Measurements from ENCODE around the gene OMD. TPM values are rescaled to one million over a fixed set of nuclear protein-coding genes. Genes with fewer than 3 reads are reported as not detected.

OMD gene
- total and polyA plus RNA-seq, 2 experiments from 2014 or later, result not detected

DNA sequence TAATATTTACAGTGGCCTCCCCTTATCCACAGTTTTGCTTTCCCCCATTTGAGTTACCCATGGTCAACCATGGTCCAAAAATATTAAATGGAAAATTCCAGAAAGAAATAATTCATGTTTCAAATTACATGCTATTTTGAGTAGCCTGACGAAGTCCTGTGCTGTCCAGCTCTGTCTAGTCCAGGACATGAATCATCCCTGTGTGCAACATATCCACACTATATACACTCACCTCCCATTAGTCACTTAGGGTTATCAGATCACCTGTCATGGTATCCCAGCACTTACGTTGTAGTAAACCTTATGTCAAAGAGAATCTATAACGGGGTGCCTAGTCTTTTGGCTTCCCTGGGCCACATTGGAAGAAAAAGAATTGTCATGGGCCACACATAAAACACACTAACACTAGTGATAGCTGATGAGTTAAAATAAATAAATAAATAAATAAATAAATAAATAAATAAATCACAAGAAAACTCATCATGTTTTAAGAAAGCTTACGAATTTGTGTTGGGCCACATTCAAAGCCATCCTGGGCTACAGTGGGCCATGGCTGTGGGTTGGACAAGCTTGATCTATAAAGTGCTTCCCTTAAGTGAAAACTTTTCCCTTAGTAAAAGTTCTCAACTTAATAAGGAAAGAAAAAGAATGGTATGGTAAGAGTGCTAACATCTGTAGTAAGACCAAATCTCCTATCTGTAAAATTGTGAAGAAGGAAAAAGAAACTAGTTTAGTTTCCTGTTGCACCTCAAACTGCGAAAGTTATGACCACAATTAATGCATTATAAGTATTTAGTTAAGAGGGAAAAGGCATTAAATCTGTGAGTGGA lies 15.9 kb upstream of the OMD start:
- TF ChIP-seq, protein P1, sequence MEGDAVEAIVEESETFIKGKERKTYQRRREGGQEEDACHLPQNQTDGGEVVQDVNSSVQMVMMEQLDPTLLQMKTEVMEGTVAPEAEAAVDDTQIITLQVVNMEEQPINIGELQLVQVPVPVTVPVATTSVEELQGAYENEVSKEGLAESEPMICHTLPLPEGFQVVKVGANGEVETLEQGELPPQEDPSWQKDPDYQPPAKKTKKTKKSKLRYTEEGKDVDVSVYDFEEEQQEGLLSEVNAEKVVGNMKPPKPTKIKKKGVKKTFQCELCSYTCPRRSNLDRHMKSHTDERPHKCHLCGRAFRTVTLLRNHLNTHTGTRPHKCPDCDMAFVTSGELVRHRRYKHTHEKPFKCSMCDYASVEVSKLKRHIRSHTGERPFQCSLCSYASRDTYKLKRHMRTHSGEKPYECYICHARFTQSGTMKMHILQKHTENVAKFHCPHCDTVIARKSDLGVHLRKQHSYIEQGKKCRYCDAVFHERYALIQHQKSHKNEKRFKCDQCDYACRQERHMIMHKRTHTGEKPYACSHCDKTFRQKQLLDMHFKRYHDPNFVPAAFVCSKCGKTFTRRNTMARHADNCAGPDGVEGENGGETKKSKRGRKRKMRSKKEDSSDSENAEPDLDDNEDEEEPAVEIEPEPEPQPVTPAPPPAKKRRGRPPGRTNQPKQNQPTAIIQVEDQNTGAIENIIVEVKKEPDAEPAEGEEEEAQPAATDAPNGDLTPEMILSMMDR (IDR thresholded peaks at IDR 0.05; ENCODE audit: low read depth, low read length), result no peak
- H3K4me3 ChIP-seq, result no peak overlapping the region
- no peak overlapping the region for H3K27ac ChIP-seq
- H3K9me3 ChIP-seq (ENCODE audit: low read depth), result no peaks in the 10 kb centered on the region
- H3K27me3 ChIP-seq, result no peaks in the 10 kb centered on the region
- DNase-seq (ENCODE audit: low read depth in 1 of 2, low spot score in 1 of 2), result peak in 1 of 2 donors; percentile 18
- no peaks in the 10 kb centered on the region for H3K36me3 ChIP-seq
- no peaks in the 10 kb centered on the region for H3K4me1 ChIP-seq (ENCODE audit: low read depth)

DNA sequence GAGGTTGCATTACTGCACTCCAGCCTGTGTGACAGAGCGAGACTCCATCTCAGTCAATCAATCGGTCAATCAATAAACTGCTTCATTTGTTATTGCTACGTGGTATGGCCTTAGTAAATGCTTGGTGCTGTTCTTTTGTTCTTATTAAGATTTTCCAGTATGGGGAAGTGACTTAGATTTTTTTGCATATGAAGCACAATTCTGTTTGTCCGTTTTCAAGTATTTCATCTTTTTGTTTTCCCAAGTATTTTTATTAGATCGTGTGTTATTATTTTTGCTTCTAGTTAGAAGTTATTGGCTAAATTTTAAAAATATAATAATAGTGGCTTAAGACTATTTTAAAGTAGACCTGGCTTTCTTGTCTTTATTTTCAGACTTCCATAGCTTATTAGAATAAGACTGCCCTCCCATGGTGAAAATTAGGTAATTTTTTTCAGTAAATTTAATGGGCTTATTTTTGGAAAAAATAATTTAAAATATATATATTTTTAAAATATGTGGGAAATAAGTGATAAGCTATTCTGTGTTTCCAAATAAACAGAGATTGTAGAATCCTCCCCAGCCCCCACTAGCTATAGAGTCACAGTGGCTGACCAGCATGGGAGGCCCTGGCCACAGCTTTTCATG lies 14.7 kb upstream of the OMD start:
- no peaks in the 10 kb centered on the region for H3K9me3 ChIP-seq (ENCODE audit: low read depth)
- TF ChIP-seq, protein P1 (IDR thresholded peaks at IDR 0.05; ENCODE audit: low read depth, low read length), result peak; percentile 23
- no peaks in the 10 kb centered on the region for H3K4me1 ChIP-seq (ENCODE audit: low read depth)
- DNase-seq (ENCODE audit: low read depth in 1 of 2, low spot score in 1 of 2), result peak in 1 of 2 donors; percentile 55
- H3K27me3 ChIP-seq, result no peaks in the 10 kb centered on the region
- H3K36me3 ChIP-seq, result no peaks in the 10 kb centered on the region
- no peak overlapping the region for H3K4me3 ChIP-seq
- no peak overlapping the region for H3K27ac ChIP-seq

- Histone ChIP-seq H3K36me3 (no peaks in the 10 kb centered on the region), H3K27me3 (no peaks in the 10 kb centered on the region), H3K4me1 (ENCODE audit: low read depth) (no peaks in the 10 kb centered on the region), H3K4me3 (no peak overlapping the region), H3K9me3 (ENCODE audit: low read depth) (no peaks in the 10 kb centered on the region), H3K27ac (no peak overlapping the region)
- DNase-seq (ENCODE audit: low read depth in 1 of 2, low spot score in 1 of 2), result no peak
- TF ChIP-seq, protein P1 (IDR thresholded peaks at IDR 0.05; ENCODE audit: low read depth, low read length), result no peak
Measured at GRCh38 chr9:92435263-92435662, 11.0 kb upstream of the OMD start.

- Histone ChIP-seq H3K27me3 (no peaks in the 10 kb centered on the region), H3K36me3 (no peaks in the 10 kb centered on the region), H3K4me1 (ENCODE audit: low read depth) (no peaks in the 10 kb centered on the region), H3K4me3 (no peak overlapping the region), H3K27ac (no peak overlapping the region), H3K9me3 (ENCODE audit: low read depth) (no peaks in the 10 kb centered on the region)
- TF ChIP-seq, protein P1 (IDR thresholded peaks at IDR 0.05; ENCODE audit: low read depth, low read length), result no peak
- no peak for DNase-seq (ENCODE audit: low read depth in 1 of 2, low spot score in 1 of 2)
Measured at GRCh38 chr9:92432972-92433548, 8.8 kb upstream of the OMD start.

DNA sequence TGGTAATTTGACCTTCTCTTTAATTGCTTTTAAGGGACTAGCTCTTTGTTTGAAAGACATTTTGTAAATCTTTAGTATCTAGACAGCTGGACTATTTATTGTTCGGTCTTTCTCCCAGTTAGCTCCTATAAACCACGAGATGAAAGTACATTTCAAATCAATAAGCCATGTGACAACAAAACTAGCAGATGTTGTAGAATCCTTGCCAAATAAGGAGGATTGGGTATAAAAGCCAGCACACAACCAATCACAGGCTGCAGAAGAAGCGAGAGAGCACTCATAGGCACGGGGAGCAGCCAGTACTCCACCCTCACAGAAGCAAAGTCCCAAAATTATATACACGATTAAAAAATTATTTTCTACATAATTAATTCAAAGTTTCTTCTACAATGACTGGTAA lies 8.1 kb upstream of the OMD start:
- Histone ChIP-seq H3K4me1 (ENCODE audit: low read depth) (no peaks in the 10 kb centered on the region), H3K27me3 (no peaks in the 10 kb centered on the region), H3K27ac (no peak overlapping the region), H3K36me3 (no peaks in the 10 kb centered on the region), H3K9me3 (ENCODE audit: low read depth) (no peaks in the 10 kb centered on the region), H3K4me3 (no peak overlapping the region)
- TF ChIP-seq, protein P1 (IDR thresholded peaks at IDR 0.05; ENCODE audit: low read depth, low read length), result no peak
- DNase-seq (ENCODE audit: low read depth in 1 of 2, low spot score in 1 of 2), result no peak
